ENCODE measurements around the gene RALY.

GRCh38 chr20:34129518-34130162 is 135.9 kb downstream of the RALY start:
- TF ChIP-seq TAF1 (IDR thresholded peaks at IDR 0.05; ENCODE audit: low read depth) (no peak), SMC3 (conservative IDR thresholded peaks at IDR 0.05; ENCODE audit: poor library complexity) (peak; percentile 90), POLR2AphosphoS5 (IDR thresholded peaks at IDR 0.05) (no peak), CTCF (IDR thresholded peaks at IDR 0.05; ENCODE audit: poor library complexity, severe bottlenecking) (peak; percentile 95), MXI1 (conservative IDR thresholded peaks at IDR 0.05; ENCODE audit: poor library complexity, severe bottlenecking) (no peak), EZH2 (IDR thresholded peaks at IDR 0.05; ENCODE audit: borderline replicate concordance, insufficient read depth, low read length, poor library complexity, severe bottlenecking) (no peak)
- TF ChIP-seq, protein P1, sequence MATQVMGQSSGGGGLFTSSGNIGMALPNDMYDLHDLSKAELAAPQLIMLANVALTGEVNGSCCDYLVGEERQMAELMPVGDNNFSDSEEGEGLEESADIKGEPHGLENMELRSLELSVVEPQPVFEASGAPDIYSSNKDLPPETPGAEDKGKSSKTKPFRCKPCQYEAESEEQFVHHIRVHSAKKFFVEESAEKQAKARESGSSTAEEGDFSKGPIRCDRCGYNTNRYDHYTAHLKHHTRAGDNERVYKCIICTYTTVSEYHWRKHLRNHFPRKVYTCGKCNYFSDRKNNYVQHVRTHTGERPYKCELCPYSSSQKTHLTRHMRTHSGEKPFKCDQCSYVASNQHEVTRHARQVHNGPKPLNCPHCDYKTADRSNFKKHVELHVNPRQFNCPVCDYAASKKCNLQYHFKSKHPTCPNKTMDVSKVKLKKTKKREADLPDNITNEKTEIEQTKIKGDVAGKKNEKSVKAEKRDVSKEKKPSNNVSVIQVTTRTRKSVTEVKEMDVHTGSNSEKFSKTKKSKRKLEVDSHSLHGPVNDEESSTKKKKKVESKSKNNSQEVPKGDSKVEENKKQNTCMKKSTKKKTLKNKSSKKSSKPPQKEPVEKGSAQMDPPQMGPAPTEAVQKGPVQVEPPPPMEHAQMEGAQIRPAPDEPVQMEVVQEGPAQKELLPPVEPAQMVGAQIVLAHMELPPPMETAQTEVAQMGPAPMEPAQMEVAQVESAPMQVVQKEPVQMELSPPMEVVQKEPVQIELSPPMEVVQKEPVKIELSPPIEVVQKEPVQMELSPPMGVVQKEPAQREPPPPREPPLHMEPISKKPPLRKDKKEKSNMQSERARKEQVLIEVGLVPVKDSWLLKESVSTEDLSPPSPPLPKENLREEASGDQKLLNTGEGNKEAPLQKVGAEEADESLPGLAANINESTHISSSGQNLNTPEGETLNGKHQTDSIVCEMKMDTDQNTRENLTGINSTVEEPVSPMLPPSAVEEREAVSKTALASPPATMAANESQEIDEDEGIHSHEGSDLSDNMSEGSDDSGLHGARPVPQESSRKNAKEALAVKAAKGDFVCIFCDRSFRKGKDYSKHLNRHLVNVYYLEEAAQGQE (IDR thresholded peaks at IDR 0.05; ENCODE audit: borderline replicate concordance): no peak
